HG03439 (cell line): ENCODE results near the gene FAM118A.
"Not testable (repeated sequence)": the region's sequence is repeated elsewhere in the genome, so short reads cannot be mapped to it uniquely, and the experiment has no call there.

Experiments used
- ATAC-seq: cut with Tn5 transposase; IDR thresholded peaks from one replicate; pipeline ENCODE4 v1.9.1; 2021; ENCODE audit warnings: mild to moderate bottlenecking, moderate library complexity; ENCODE audit not compliant: unreplicated experiment

Gene FAM118A

DNA sequence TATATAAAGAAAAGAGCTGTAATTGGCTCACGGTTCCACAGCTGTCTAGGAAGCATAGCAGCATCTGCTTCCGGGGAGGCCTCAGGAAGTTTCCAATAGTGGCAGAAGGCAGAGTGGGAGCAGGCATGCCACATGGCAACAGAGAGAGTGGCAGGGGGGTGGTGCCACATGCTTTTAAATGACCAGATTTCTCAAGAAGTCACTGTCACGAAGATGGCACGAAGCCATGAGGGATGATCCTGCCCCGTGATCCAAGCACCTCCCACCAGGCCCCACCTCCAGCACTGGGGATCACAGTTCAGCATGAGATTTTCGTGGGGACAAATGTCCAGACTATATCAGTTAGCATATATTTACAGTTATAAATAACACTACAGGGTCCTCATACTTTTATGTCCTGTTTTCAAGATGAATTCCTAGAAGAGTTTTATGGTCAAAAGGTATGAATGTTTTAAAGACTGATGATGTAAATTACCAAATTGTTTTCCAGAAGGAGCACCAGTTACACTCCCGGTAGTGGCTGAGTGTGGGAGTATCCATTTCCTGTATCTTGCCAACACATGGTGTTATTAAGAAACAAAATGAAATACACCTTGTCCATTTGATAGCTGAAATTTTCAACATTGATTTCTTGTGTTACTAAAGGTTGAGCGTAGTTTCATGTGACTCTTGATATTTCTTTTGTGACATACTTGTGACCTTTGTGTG is 19.2 kb downstream of the FAM118A start:
- no peak for ATAC-seq

GRCh38 chr22:45329530-45329936 is 19.8 kb downstream of the FAM118A start:
- no peak for ATAC-seq

GRCh38 chr22:45330548-45330947 is 20.8 kb downstream of the FAM118A start:
- no peak for ATAC-seq

GRCh38 chr22:45331486-45331885 is 21.8 kb downstream of the FAM118A start:
- ATAC-seq = no peak

GRCh38 chr22:45332001-45332400 is 22.3 kb downstream of the FAM118A start:
- no peak for ATAC-seq

- ATAC-seq = no peak
Measured at GRCh38 chr22:45334068-45334467, 24.3 kb downstream of the FAM118A start.

DNA sequence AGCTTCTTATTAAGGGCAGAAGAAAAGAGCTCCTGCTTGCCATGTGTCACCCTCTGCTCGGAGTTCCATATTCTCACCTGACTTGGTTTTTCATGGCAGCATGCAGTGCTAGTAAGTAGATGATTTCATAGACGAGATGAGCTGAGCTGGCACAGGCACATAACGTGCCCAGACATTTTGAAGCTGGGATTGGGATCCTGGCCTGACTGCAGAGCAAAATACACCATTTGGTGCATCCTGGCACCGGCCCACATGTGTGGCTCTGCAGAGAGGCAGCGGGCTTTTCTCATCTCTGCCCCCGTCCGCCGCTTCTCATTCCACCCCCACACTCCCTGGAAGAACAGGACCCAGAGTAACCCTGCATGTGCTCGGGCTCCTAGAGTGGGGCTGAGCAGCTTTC is 24.8 kb downstream of the FAM118A start:
- ATAC-seq = no peak

DNA sequence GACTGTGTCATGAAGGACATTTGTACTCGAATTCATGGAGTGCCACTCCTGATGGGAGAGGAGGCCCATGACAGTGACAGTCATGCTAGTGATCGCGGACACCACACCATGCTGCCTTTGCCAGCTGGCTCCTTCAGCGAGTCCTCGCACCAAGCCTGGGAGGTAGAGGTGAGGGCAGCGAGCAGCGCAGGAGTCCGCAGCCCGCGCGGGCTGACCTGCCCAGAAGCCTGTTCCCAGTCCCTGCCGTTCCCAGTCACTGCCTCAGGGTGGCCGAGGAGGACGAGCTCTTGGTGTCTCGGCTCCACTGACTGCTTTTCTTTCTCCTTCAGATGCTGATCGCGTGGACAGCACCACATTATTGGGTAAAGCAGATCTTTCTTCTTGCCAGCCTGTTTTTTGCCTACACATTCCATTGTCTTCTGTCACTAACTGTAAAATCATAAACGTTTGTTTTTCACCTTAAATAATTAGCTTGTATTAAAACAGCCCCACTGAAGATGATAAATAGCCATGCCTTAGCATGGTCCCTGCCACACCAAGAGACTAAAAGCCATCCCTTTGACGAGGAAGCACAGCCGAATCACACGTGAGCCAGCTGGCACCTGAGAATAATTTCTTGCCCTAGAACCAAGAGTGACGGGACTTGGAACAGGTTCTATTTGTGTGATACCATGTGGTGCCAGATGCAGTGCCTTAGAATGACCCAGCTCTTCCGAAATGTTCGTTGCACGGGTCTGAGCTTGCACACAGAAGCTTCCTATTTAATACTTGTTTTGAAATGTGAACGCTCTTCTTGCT is 25.5 kb downstream of the FAM118A start:
- no peak for ATAC-seq

- no peak for ATAC-seq
Measured at GRCh38 chr22:45335854-45336522, 26.3 kb downstream of the FAM118A start.

DNA sequence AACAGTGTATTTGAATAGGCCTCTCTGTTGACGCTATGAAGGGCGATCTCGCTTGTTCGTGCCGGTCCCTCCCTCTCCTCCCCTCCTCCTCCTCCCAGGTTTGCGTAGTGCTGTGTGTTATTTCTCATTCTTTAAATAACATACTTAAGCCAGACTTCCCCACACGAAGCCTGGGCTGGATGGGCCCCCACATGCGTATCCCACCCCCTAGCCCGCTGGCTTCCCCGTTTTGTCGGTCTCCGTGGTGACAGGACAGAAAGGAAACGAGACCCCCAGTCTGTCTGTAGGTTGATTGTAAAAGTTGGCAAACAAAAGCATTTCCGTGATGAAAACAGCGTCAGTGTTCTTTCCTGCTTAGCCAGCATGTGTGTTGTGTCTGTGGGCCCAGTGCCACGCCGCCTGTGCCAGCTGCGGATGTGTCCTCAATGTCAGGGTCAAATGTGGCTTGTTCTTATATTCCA is 27.3 kb downstream of the FAM118A start:
- no peak for ATAC-seq

DNA sequence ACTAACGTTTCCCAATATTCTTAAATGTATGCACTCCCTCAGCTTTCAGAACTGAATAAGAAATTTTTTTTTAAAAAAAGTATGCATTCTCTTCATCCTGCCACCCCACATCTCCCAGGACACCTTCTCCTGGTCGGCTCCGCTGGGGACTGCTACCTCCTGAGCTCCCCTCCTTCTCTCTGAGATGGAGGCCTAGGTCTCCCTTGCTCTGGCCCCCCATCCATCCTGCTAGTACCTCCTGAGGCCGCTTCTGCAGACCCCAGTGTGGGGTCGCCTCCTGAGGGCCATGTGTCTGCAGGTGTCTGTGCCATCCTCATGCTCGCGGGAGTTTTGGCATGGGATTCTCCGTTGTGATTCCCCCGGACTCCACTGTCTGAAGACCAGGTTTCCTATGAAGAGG is 27.8 kb downstream of the FAM118A start:
- no peak for ATAC-seq

- ATAC-seq = no peak
Measured at GRCh38 chr22:45338795-45339194, 29.1 kb downstream of the FAM118A start.

DNA sequence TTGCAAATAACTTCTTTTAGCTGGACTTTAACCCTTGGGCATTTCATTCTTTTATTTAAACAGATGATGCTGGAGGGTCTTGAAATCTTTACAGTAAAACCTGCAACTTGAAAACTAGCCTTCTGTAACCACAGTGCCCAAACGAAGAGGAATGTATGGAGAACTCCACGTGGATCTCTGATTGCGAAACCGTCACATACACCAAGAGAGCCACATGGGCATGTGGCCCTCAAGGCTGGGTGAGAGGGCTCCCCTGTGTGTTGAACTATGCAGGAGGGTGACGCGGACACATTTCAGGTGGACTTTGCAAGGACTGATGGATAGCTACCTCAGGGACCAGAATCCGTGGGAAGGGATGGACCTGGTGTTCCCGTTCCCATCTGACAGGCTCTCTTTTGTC is 30.6 kb downstream of the FAM118A start:
- ATAC-seq = no peak

- no peak for ATAC-seq
Measured at GRCh38 chr22:45341498-45341897, 31.8 kb downstream of the FAM118A start.

- ATAC-seq = no peak
Measured at GRCh38 chr22:45343143-45343542, 33.4 kb downstream of the FAM118A start.

DNA sequence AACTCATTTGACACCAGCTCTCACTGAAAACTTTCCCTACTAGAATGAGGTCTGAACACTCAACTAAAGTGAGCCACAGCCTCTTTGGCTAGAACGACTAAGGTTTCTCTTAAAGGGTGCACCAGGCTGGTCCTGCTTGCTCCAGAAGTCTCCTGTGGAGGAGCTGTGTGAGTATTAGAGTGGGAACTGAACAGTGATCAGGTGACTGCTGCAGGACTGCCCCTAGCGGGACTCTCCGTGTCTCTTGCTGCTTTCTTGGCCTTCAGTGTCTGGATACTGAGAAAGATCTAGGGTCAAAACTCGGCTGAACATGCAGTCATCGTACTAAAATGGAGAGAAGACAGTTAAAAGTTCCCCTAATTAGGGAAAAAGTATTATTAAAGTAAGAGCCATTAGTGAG is 34.6 kb downstream of the FAM118A start:
- ATAC-seq = no peak

GRCh38 chr22:45349916-45350315 is 40.2 kb downstream of the FAM118A start:
- no peak for ATAC-seq

- no peak for ATAC-seq
Measured at GRCh38 chr22:45351956-45352355, 42.2 kb downstream of the FAM118A start.

GRCh38 chr22:45352757-45353156 is 43.0 kb downstream of the FAM118A start:
- not testable (repeated sequence) for ATAC-seq

DNA sequence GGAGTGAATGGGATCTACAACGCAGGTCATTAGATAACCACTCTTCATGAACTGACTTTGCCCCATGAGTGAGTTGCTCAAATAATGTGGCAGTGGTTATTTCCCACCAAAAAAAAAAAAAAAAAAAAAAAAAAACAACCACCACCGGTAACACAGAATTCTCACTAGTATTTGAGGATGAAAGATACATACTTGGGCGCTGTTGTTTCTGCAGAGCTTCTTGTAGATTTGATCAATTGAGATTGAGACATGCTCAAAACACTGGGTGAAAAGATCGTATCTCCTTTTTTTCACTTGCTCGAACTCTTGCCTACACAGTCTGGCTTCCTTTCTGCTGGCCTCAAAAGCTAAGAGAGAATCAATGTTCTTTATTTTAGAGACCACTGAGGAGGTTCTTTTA is 44.1 kb downstream of the FAM118A start:
- no peak for ATAC-seq

- ATAC-seq = no peak
Measured at GRCh38 chr22:45357490-45357889, 47.8 kb downstream of the FAM118A start.

GRCh38 chr22:45358127-45358526 is 48.4 kb downstream of the FAM118A start:
- ATAC-seq = no peak
